HepG2 (cell line): ENCODE data around the gene TUBGCP6. TPM values are rescaled to one million over a fixed set of nuclear protein-coding genes. Genes with fewer than 3 reads are reported as not detected.

Source experiments
- ELF1 ChIP-seq: sonication (generic); formaldehyde crosslinking; IDR thresholded peaks from 2 replicates; pipeline ENCODE4 v1.4.0; 2020; ENCODE audit warnings: missing genetic modification reagents
- HIC2 ChIP-seq: sonication (generic); formaldehyde crosslinking; IDR thresholded peaks from 2 replicates; pipeline ENCODE4 v1.9.0; 2022; ENCODE audit warnings: low read depth, missing genetic modification reagents
- HNRNPH1 ChIP-seq: fragments of 200-400 bp; formaldehyde crosslinking; optimal IDR thresholded peaks from 2 replicates; pipeline ENCODE3; 2017; ENCODE audit warnings: mild to moderate bottlenecking, low read depth, low read length
- HOXA3 ChIP-seq: sonication (generic); formaldehyde crosslinking; IDR thresholded peaks from 2 replicates; pipeline ENCODE4 v1.5.0; 2020; ENCODE audit warnings: missing genetic modification reagents
- JUND ChIP-seq: sonication (generic); formaldehyde crosslinking; IDR thresholded peaks from 2 replicates; pipeline ENCODE4 v1.8.0; 2022; ENCODE audit warnings: mild to moderate bottlenecking, missing genetic modification reagents
- KMT2A ChIP-seq: sonication (generic); formaldehyde crosslinking; IDR thresholded peaks from 2 replicates; pipeline ENCODE4 v1.4.0; 2020; ENCODE audit warnings: missing genetic modification reagents
- RBM22 ChIP-seq: fragments of 200-400 bp; formaldehyde crosslinking; optimal IDR thresholded peaks from 2 replicates; pipeline ENCODE3; 2017; ENCODE audit warnings: mild to moderate bottlenecking, low read length, moderate library complexity
- SOX5 ChIP-seq: IDR thresholded peaks from 2 replicates; pipeline ENCODE4 v1.6.1; 2016; ENCODE audit warnings: borderline replicate concordance
- STAT5B ChIP-seq: sonication (generic); formaldehyde crosslinking; IDR thresholded peaks from 2 replicates; pipeline ENCODE4 v1.4.0; 2020; ENCODE audit warnings: missing genetic modification reagents
- TBX3 ChIP-seq: fragments of 450-650 bp; IDR thresholded peaks from 2 replicates; pipeline ENCODE4 v1.6.1; 2017; ENCODE audit warnings: antibody characterized with exemption, mild to moderate bottlenecking, inconsistent platforms, borderline replicate concordance
- ZBTB14 ChIP-seq: sonication (generic); formaldehyde crosslinking; IDR thresholded peaks from 2 replicates; pipeline ENCODE4 v1.4.0; 2020; ENCODE audit warnings: missing genetic modification reagents
- ZBTB26 ChIP-seq: IDR thresholded peaks from 2 replicates; pipeline ENCODE4 v1.6.1; 2016; ENCODE audit warnings: missing compliant biosample characterization, missing genetic modification reagents, borderline replicate concordance
- ZFP36L2 ChIP-seq: sonication (generic); formaldehyde crosslinking; IDR thresholded peaks from 2 replicates; pipeline ENCODE4 v1.4.0; 2020; ENCODE audit warnings: missing genetic modification reagents
- ZGPAT ChIP-seq: IDR thresholded peaks from 2 replicates; pipeline ENCODE4 v1.6.1; 2016; ENCODE audit warnings: mild to moderate bottlenecking
- ZNF33A ChIP-seq: sonication (generic); formaldehyde crosslinking; IDR thresholded peaks from 2 replicates; pipeline ENCODE4 v1.5.1; 2020; ENCODE audit warnings: missing genetic modification reagents, mild to moderate bottlenecking, moderate library complexity, borderline replicate concordance
- ZNF34 ChIP-seq: sonication (generic); formaldehyde crosslinking; IDR thresholded peaks from 2 replicates; pipeline ENCODE4 v1.4.0; 2020; ENCODE audit warnings: mild to moderate bottlenecking, missing genetic modification reagents, borderline replicate concordance
- ZNF558 ChIP-seq: sonication (generic); formaldehyde crosslinking; IDR thresholded peaks from 2 replicates; pipeline ENCODE4 v1.9.0; 2022; ENCODE audit warnings: mild to moderate bottlenecking, missing genetic modification reagents, borderline replicate concordance
- ZNF672 ChIP-seq: sonication (generic); formaldehyde crosslinking; IDR thresholded peaks from 2 replicates; pipeline ENCODE4 v1.8.1; 2022; ENCODE audit warnings: missing genetic modification reagents
- ZNF687 ChIP-seq: sonication (generic); formaldehyde crosslinking; IDR thresholded peaks from 2 replicates; pipeline ENCODE4 v1.5.1; 2020; ENCODE audit warnings: mild to moderate bottlenecking, missing genetic modification reagents, moderate library complexity
- ZNF83 ChIP-seq: sonication (generic); formaldehyde crosslinking; IDR thresholded peaks from 2 replicates; pipeline ENCODE4 v1.4.0; 2020; ENCODE audit warnings: missing genetic modification reagents, mild to moderate bottlenecking, borderline replicate concordance
- polyA plus RNA-seq, 8 experiments: library from polyadenylated mRNA; depleted of rRNA in 3 of 8; stranded (reverse) in 7 of 8; unstranded in 1 of 8; fragments of >200 nt; fragmentation: Illumina TruSeq in 4 of 8; extraction: Trizol in 4 of 8; gene quantifications; 2 replicates each; pipeline versions ENCODE4 v1.2.1 to v1.2.3, GENCODE V29; 2011 to 2016; ENCODE audit warnings: low read depth in 4 of 8, missing spikeins in 1 of 8, mixed read lengths in 1 of 8; ENCODE audit not compliant: insufficient read depth in 1 of 8
- total RNA-seq, 5 experiments: library from RNA; depleted of rRNA; stranded (reverse); fragments of >200 nt; fragmentation: Illumina TruSeq; extraction: Trizol; gene quantifications; 2 replicates each; pipeline ENCODE4 v1.2.3, GENCODE V29; 2016; ENCODE audit warnings: low read depth in 1 of 5

Gene TUBGCP6
- total and polyA plus RNA-seq, 2 of the 13 experiments (the other 11 are each of a cell fraction or from before 2014, with no cell fraction given): 14.6 to 15.7 TPM

GRCh38 chr22:50270666-50271394 lies 26.0 kb upstream of the TUBGCP6 start (continued):
- peak; percentile 48; the same call in 1 of the 2 replicates for TF ChIP-seq HIC2 (CRISPR knock-in tag)
- TF ChIP-seq ZNF687: peak; percentile 74
- no peak for TF ChIP-seq ZNF672 (CRISPR knock-in tag)
- TF ChIP-seq TBX3: no peak
- TF ChIP-seq ZNF34 (CRISPR knock-in tag): no peak
- peak; percentile 94 for TF ChIP-seq ZBTB26 (CRISPR knock-in tag)
- peak; percentile 47; the same call in 1 of the 2 replicates for TF ChIP-seq ZNF558
- TF ChIP-seq ELF1 (CRISPR knock-in tag): no peak
- peak; percentile 66; the same call in 1 of the 2 replicates for TF ChIP-seq ZGPAT (CRISPR knock-in tag)
- TF ChIP-seq RBM22: no peak
- peak; percentile 85; the same call in 1 of the 2 replicates for TF ChIP-seq STAT5B (CRISPR knock-in tag)
- no peak for TF ChIP-seq ZNF83
- TF ChIP-seq JUND: no peak
- no peak for TF ChIP-seq HNRNPH1
- TF ChIP-seq SOX5 (CRISPR knock-in tag): peak; percentile 39; the same call in 1 of the 2 replicates
- 0 out of 2 replicates have a peak, but pooled peaks have one; percentile 77 for TF ChIP-seq ZFP36L2 (CRISPR knock-in tag)
- TF ChIP-seq ZBTB14: no peak
- TF ChIP-seq KMT2A (CRISPR knock-in tag): no peak
- no peak for TF ChIP-seq ZNF33A
- peak; percentile 44; the same call in 1 of the 2 replicates for TF ChIP-seq HOXA3 (CRISPR knock-in tag)
